Aorta (tissue), 5 donors: ENCODE results near the gene SYTL5. TPM values are rescaled to one million over a fixed set of nuclear protein-coding genes. Genes with fewer than 3 reads are reported as not detected.

Experiments used
- ATAC-seq: fragments of 200-7000 bp; cut with Tn5 transposase; one replicate; pipeline ENCODE4 v1.9.1; 2022; ENCODE audit warnings: moderate library complexity; ENCODE audit not compliant: low FRiP score
- DNase-seq, 2 donors: peaks; one replicate each; pipeline ENCODE4 v3.0.0-alpha.2; 2020
- H3K27ac ChIP-seq, 2 donors: one replicate each; pipeline ENCODE4 v1.5.1; 2013; ENCODE audit warnings: low read length in 2 of 2, mild to moderate bottlenecking in 2 of 2, moderate library complexity in 2 of 2, control low read depth in 1 of 2, inconsistent platforms in 1 of 2, low read depth in 1 of 2
- H3K27me3 ChIP-seq, 2 donors: one replicate each; pipeline ENCODE4 v1.6.1; 2013; ENCODE audit warnings: control low read depth in 1 of 2, low read length in 1 of 2, mild to moderate bottlenecking in 1 of 2, moderate library complexity in 1 of 2; ENCODE audit not compliant: insufficient read depth in 2 of 2, control insufficient read depth in 1 of 2
- H3K36me3 ChIP-seq, 2 donors: one replicate each; pipeline ENCODE4 v1.6.1; 2013; ENCODE audit warnings: control low read depth in 1 of 2, low read length in 1 of 2, mild to moderate bottlenecking in 1 of 2; ENCODE audit not compliant: insufficient read depth in 2 of 2, control insufficient read depth in 1 of 2
- H3K4me1 ChIP-seq, 2 donors: one replicate each; pipeline ENCODE4 v1.6.1; 2013; ENCODE audit warnings: low read length in 2 of 2, control low read depth in 1 of 2, mild to moderate bottlenecking in 1 of 2, moderate library complexity in 1 of 2; ENCODE audit not compliant: insufficient read depth in 2 of 2, control insufficient read depth in 1 of 2
- H3K4me3 ChIP-seq, 2 donors: one replicate each; pipeline ENCODE4 v1.5.1; 2013; ENCODE audit warnings: low read length in 2 of 2, control low read depth in 1 of 2, mild to moderate bottlenecking in 1 of 2
- H3K9me3 ChIP-seq: one replicate; pipeline ENCODE4 v1.6.1; 2013; ENCODE audit warnings: mild to moderate bottlenecking, low read length; ENCODE audit not compliant: control insufficient read depth
- WGBS, 2 donors: extraction: QIAGEN DNeasy Blood & Tissue Kit; methylation state at CpG; one replicate each; pipeline ENCODE4 v1.1.7; 2013; 5-methylcytosine and 5-hydroxymethylcytosine counted together
- intact Hi-C, 2 donors: fragments of 100-400 bp; cut with DNase I; formaldehyde crosslinking; loops; one replicate each; pipeline versions ENCODE4 v1.14.2 to v1.15.0; 2022
- polyA plus RNA-seq, 2 donors: library from polyadenylated mRNA; stranded (reverse); fragments of 200-250 nt; gene quantifications; one replicate each; pipeline ENCODE4 v1.2.3, GENCODE V29; 2013
- total RNA-seq, 2 donors: library from RNA; stranded (reverse); fragmentation: NEBNext Ultra II Directional; extraction: Animal tissue kit (Norgen Biotek cat#: 25700); gene quantifications; one replicate each; pipeline ENCODE4 v1.2.1, GENCODE V29; 2021
- donor health status: healthy with polysubstance abuse.
- donor health status: Bipolar disorder and iron deficiency.
- donor health status: DM: no; HTN: no; CAD: no.
- donor health status: DM: no; HTN: no; CAD: no.
- donor health status: DM: yes; HTN: yes; CAD: no.

SYTL5 gene
- total and polyA plus RNA-seq, 4 donors: 0.18 to 1.8 TPM; not detected in 2

GRCh38 chrX:38129366-38129765 lies 123.0 kb downstream of the SYTL5 start:
- H3K4me1 ChIP-seq: no peaks in the 10 kb centered on the region
- ATAC-seq: no peak
- no peaks in the 10 kb centered on the region for H3K9me3 ChIP-seq
- H3K36me3 ChIP-seq: no peaks in the 10 kb centered on the region
- H3K27me3 ChIP-seq: no peaks in the 10 kb centered on the region
- H3K27ac ChIP-seq: no peak overlapping the region
- no peak overlapping the region for H3K4me3 ChIP-seq
- no peak for DNase-seq
- intact Hi-C loops: no loop called here

DNA sequence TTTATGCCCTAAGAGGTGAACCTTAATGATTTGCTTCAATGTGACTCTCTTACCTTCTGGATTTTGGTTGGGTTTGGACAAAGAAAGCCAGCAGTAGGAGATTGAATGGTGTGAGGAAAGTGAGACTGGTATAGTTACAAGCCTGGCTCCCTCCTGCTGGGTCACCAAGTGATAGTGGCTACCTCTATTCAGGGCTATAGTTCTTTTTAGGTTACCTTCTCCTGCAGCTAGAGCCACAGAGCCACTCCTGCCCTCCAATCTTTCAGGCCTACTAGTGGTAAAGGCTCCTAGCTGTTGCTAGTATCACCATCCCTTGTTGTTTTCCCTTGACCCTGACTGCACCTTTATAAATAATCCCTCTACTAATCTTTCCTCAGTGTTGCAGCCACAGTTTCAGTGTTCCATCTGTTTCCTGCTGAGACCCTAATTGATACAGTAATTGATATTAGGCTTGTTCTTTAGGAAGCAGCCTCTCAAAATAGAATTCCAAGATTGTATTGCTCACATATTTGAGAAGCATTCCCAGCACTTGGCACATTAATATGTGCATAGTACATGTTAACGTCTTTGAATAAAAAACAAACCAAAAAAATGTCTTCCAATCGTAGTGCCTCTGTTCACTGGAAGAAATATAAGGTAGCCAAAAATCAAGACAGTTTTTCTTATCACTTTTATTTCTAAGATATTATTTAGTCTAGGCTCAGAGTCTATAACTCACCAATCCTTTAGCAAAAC lies 132.0 kb downstream of the SYTL5 start:
- intact Hi-C loops: no loop called here
- no peaks in the 10 kb centered on the region for H3K27me3 ChIP-seq
- DNase-seq (no peak), ATAC-seq (no peak)
- H3K9me3 ChIP-seq: no peaks in the 10 kb centered on the region
- H3K4me3 ChIP-seq: no peak overlapping the region
- H3K36me3 ChIP-seq: no peaks in the 10 kb centered on the region
- 62 to 73% methylated on average over 2 of the region's 2 CpGs for WGBS, 2 donors
- H3K27ac ChIP-seq: no peak overlapping the region
- no peaks in the 10 kb centered on the region for H3K4me1 ChIP-seq

- no peak overlapping the region for H3K27ac ChIP-seq
- no peak overlapping the region for H3K4me3 ChIP-seq
- H3K4me1 ChIP-seq: no peaks in the 10 kb centered on the region
- no peaks in the 10 kb centered on the region for H3K36me3 ChIP-seq
- H3K9me3 ChIP-seq: no peaks in the 10 kb centered on the region
- intact Hi-C loops: no loop called here
- H3K27me3 ChIP-seq: no peaks in the 10 kb centered on the region
- no peak for ATAC-seq
- DNase-seq: no peak
- 85 to 98% methylated on average over 2 of the region's 2 CpGs for WGBS, 2 donors
These were observed 132.5 kb downstream of the SYTL5 start for GRCh38 chrX:38138900-38139299.

DNA sequence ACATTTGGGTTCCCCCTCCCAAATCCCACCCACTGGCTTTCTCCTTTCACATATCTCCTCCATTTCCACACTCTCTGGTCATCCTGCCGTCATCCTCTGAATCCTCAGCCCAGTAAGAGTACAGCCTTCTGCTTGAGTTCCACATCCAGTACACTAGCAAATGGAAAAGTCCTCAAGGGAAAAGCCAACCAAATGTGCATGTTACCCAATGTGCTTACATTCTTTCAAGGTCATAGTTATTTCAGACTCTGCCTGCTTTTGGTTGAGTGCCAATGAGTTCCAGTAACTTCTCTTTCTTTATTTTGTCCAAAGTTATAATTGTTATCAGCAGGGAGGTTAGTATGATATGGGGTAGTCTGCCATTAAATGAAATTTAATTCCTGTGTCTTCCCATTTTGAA lies 136.3 kb downstream of the SYTL5 start:
- H3K36me3 ChIP-seq: no peaks in the 10 kb centered on the region
- no peak overlapping the region for H3K4me3 ChIP-seq
- no peaks in the 10 kb centered on the region for H3K27me3 ChIP-seq
- intact Hi-C loops: no loop called here
- no peak for DNase-seq
- H3K9me3 ChIP-seq: no peaks in the 10 kb centered on the region
- 44 to 54% methylated on average over 1 of the region's 1 CpG for WGBS, 2 donors
- ATAC-seq: no peak
- H3K4me1 ChIP-seq: no peaks in the 10 kb centered on the region
- no peak overlapping the region for H3K27ac ChIP-seq

- H3K9me3 ChIP-seq: no peaks in the 10 kb centered on the region
- no peaks in the 10 kb centered on the region for H3K4me1 ChIP-seq
- 66 to 93% methylated on average over 2 of the region's 2 CpGs for WGBS, 2 donors
- DNase-seq: no peak
- intact Hi-C loops: no loop called here
- no peaks in the 10 kb centered on the region for H3K27me3 ChIP-seq
- ATAC-seq: no peak
- no peak overlapping the region for H3K27ac ChIP-seq
- no peak overlapping the region for H3K4me3 ChIP-seq
- no peaks in the 10 kb centered on the region for H3K36me3 ChIP-seq
These were observed 142.7 kb downstream of the SYTL5 start for GRCh38 chrX:38149016-38149415.

DNA sequence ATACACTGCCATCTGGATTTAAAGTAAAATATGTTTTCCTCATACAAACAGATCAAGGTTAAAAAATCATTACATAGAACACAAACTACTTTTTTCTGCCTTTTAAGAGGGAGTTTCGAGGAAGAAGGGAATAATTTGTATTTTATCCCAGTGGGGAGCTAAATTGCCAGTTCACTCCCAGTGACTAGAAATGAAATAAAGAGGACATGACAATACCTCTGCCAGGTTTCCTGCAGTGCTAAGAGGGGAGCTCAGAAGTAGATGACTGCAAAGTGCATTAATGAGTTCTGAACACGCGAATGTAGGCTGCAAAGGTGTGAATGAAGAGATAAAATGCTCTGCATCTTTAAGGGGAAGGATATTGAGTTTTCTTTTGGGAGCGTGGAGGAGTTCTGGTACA lies 144.6 kb downstream of the SYTL5 start:
- Histone ChIP-seq H3K27ac (no peak overlapping the region), H3K27me3 (no peaks in the 10 kb centered on the region), H3K4me3 (no peak overlapping the region), H3K9me3 (no peaks in the 10 kb centered on the region), H3K4me1 (no peaks in the 10 kb centered on the region), H3K36me3 (no peaks in the 10 kb centered on the region)
- no peak for DNase-seq
- WGBS, 2 donors: 69 to 96% methylated on average over 4 of the region's 4 CpGs
- intact Hi-C loops: no loop called here
- no peak for ATAC-seq

GRCh38 chrX:38151441-38151840 lies 145.1 kb downstream of the SYTL5 start:
- no peak for DNase-seq
- Histone ChIP-seq H3K4me3 (no peak overlapping the region), H3K4me1 (no peaks in the 10 kb centered on the region), H3K27me3 (no peaks in the 10 kb centered on the region), H3K36me3 (no peaks in the 10 kb centered on the region), H3K27ac (no peak overlapping the region), H3K9me3 (no peaks in the 10 kb centered on the region)
- WGBS, 2 donors: 72 to 94% methylated on average over 5 of the region's 5 CpGs
- intact Hi-C loops: no loop called here
- ATAC-seq: no peak

- Histone ChIP-seq H3K4me3 (no peak overlapping the region), H3K9me3 (no peaks in the 10 kb centered on the region), H3K36me3 (no peaks in the 10 kb centered on the region), H3K27ac (no peak overlapping the region), H3K27me3 (no peaks in the 10 kb centered on the region), H3K4me1 (no peaks in the 10 kb centered on the region)
- DNase-seq: no peak
- ATAC-seq: no peak
- WGBS, 2 donors: 56 to 75% methylated on average over 5 of the region's 5 CpGs
- intact Hi-C loops: no loop called here
These were observed 148.0 kb downstream of the SYTL5 start for GRCh38 chrX:38154340-38154739.

DNA sequence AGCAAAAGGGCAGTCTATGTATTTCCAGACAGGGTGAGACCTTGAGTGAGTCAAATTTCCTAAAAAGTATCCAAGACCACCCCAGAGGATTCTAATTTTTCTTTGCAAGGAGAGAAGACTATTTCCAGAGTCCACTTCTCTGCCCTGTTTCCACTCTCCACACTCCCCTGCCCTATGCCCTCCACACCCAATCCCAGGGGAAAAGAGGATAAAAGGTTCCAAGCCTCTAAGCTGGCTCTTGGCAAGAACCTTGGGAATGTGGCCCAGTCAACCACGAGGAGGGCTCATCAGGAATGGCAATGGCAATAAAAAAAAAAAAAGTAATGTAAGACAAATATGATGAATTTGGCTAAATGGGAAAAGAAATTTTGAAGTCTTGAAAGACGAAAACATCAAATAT lies 148.5 kb downstream of the SYTL5 start:
- Histone ChIP-seq H3K4me3 (no peak overlapping the region), H3K36me3 (no peaks in the 10 kb centered on the region), H3K9me3 (no peaks in the 10 kb centered on the region), H3K27me3 (no peaks in the 10 kb centered on the region), H3K4me1 (no peaks in the 10 kb centered on the region), H3K27ac (no peak overlapping the region)
- 21 to 40% methylated on average over 2 of the region's 2 CpGs for WGBS, 2 donors
- ATAC-seq (no peak), DNase-seq (no peak)
- intact Hi-C loops: no loop called here
